Activated T-cell treated with anti-CD3 and anti-CD28 coated beads, Interleukin-2, amount 50 U/mL, for 1 hour (primary cell): ENCODE results near the gene MOBP.
"Not testable (repeated sequence)": the region's sequence is repeated elsewhere in the genome, so short reads cannot be mapped to it uniquely, and the experiment has no call there.

ENCODE experiments used
- DNase-seq: peaks from one replicate; pipeline ENCODE4 v3.0.0-alpha.2; 2020

The MOBP gene, protein sequence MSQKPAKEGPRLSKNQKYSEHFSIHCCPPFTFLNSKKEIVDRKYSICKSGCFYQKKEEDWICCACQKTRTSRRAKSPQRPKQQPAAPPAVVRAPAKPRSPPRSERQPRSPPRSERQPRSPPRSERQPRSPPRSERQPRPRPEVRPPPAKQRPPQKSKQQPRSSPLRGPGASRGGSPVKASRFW

DNA sequence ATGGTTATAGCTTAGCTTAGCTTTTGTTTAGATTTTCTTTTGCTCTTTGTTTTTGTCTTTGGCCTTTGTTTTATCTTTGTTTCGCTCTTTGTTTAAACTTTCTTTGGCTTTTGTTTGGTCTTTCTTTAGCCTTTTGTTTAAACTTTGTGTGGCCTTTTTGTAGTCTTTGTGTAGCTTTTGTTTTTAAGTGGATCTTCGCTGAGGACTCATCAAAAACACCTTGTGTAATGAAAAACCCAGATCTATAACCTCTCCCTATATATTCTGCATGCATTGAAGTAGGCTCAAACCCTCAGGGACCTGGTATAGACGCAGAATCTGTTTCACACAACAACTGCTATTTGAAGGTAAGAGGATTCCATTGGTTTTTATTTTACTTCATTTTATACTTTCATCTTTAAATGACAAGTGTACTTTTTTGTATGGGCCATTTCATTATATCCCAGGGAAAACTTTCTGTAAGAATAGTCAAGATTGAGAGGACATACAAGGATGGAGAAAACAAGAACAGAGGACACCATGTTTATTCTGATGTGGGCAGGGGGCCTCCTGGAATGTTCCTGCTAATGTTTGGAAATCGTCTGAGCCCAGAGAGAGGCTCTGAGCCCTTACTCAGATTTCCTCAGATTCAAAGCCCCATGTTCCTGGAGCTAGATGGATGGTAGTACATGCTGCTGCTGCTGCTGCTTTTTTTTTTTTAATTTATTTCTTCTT, at the start of gene MOBP:
MOBP (plus strand) TSS at position 287 of the 714 bp plus-strand sequence. CDS start 34,390 bp downstream, outside the sequence.
- no peak for DNase-seq

- DNase-seq = not testable (repeated sequence)
Measured at GRCh38 chr3:39418556-39419225, 48.8 kb upstream of the MOBP start.

DNA sequence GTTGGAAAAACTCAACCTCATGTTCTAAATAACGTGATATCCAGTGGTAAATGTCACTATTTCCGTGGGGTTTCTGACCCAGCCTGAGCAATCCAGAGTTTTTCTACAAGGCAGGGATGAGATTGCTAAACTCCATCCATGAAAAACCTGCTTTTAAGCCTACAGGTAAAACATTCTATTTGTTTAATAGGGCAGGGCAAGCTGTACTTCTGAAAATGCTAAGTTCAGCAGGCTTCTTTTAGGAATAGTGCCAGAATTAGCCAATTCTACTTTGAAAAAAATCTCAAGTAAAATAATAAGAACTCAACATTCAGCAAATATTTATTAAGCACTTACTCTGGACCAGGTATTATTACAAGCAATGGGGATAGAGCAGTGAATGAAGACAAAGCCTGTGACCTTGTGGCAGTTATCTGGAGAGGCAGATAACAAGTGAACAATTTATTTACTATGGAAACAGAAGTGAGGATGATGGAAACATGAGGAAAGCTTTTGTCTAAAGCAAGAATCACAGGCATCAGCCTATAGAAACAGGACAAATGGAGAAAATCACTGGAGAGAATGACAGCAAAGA, 47.7 kb upstream of the MOBP start:
- no peak for DNase-seq

GRCh38 chr3:39420543-39420942, 46.9 kb upstream of the MOBP start:
- no peak for DNase-seq

DNA sequence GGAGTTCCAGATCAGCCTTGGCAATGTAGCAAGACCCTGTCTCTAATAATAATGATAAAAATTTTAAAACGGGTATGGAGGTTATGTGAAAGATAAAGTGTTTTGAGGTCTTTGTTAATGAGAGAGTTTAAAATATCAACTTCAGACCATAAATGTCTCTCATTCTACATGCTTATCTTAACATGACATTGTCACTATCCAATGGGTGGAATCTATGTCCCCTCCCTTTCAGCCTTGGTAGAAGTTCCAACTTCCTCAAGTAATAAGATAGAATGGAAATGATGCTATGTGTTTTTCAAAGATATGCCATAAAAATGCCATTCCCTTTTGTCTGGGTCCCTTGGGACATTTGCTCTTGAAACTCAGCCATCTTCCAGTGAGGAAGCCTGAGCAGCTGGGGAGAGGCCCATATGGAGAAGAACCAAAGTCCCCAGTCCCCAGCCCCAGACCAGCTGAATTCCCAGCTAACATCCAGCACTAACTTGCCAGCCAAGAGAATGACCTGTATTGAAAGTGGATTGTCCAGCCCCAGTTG, 44.0 kb upstream of the MOBP start:
- DNase-seq = no peak

GRCh38 chr3:39426312-39426711, 41.2 kb upstream of the MOBP start:
- no peak for DNase-seq

GRCh38 chr3:39427506-39427905, 40.0 kb upstream of the MOBP start:
- DNase-seq = no peak

DNA sequence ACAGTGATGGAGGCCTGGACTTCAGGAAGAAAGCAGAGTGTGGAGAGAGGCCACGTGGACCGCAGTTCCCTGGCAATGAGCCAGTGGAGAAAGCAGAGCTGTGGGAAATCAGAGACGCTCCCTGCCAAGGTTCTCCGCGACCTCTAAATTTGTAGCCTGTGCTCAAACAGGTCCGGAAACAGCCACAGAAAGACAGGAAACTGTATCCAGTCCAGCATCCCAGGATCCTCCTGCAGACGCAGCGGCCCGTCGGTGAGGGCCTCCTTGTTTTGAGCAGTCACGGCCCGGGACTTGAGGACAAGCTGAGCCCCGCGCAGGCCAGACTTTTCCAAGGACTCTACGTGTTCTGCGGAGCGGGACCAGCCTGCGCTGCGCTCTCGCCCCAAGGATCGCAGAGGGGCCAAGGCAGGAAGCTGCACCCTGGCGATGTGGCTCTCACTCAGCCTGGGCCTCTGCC, 38.7 kb upstream of the MOBP start:
- DNase-seq = no peak

DNA sequence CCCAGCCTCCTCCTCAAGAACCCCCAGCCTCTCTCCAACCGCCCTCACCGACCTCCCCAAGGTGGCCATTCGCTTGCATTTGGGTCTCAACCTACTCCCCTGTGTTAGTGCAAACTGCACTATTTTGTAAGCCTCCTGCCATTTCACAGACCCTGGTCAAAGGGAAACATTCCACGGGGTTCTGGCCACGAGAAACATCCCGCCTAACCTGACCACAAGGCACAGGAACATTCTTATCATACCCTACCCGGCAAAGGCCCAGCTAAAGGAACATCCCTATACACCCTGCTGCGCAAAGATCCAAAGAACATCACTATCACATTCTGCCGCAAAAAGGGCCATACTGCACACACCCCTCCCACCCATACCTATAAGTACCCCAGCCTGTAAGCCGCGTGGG, 38.0 kb upstream of the MOBP start:
- DNase-seq = no peak

- no peak for DNase-seq
Measured at GRCh38 chr3:39432342-39432741, 35.1 kb upstream of the MOBP start.

DNA sequence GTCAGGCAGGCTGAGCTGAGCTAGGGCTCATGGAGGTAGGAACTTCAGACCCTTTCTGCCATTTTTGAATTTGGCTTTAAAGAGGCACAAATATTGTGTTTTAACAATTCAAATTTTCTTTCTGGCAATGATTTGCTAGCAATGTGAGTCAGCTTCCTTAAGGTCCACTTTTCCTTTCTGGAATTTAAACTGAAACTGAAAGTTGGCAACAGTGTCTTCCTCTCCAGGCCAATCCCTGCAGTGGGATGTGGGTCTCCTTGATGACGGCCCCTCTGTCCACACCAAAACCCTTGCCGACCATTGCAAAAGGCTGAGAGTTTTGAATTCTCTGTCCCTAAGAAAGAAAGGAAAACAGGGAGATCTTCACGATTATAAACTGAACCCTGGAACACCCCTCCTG, 33.8 kb upstream of the MOBP start:
- DNase-seq = no peak

GRCh38 chr3:39434574-39434973, 32.9 kb upstream of the MOBP start:
- no peak for DNase-seq

- DNase-seq = no peak
Measured at GRCh38 chr3:39435006-39435748, 32.3 kb upstream of the MOBP start.

DNA sequence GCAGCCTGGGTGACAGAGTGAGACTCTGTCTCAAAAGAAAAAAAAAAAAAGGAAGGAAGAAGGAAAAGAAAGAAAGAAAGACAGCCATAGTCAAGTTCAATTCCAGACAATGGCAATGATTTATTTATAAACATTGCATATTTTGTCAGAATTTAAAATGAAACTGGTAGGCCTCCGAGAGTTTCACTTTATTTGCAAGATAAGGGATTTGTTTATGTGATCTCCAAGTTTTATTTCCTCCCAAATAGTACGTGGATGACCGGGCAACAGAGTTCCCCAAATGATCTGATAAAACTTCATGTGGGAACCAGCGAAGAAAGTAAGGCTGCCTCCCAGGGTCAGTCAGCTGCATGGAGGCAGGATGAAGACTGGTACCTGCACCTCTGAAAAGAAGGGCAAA, 28.6 kb upstream of the MOBP start:
- no peak for DNase-seq

DNA sequence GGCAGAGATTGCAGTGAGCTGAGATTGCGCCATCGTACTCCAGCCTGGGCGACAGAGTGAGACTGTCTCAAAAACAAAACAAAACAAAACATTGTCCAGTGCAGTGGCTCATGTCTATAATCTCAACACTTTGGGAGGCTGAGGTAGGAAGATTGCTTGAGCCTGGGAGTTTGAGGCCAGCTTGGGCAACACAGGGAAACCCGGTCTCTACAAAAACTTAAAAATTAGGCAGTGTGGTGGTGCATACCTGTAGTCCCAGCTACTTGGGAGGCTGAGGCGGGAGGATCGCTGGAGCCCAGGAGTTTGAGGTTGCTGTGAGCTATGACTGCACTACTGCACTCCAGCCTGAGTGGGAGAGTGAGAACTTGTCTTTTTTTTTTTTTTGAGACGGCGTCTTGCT, 27.2 kb upstream of the MOBP start:
- DNase-seq = no peak

- DNase-seq = no peak
Measured at GRCh38 chr3:39443530-39443929, 23.9 kb upstream of the MOBP start.

- no peak for DNase-seq
Measured at GRCh38 chr3:39445927-39446326, 21.6 kb upstream of the MOBP start.

DNA sequence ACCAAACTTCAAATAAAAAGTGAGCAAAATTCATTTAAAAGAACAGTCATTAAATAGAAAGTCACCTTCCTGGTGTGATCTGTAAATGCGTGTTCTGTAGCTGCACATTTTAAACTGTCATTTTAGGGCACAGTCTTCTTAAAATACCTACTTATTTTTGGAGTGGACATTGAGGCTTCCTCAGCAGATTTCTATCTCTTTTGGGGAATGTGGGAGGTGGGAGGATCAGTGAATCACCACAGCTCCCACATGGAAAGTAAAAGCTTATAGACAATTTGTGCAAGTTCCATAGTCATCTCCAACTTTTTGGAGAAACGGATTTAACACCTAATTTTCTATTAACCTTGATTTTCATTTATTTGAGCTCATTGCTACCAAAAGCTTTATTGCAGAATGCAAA, 21.0 kb upstream of the MOBP start:
- DNase-seq = no peak

GRCh38 chr3:39447637-39448483, 19.6 kb upstream of the MOBP start:
- DNase-seq = peak; percentile 28

DNA sequence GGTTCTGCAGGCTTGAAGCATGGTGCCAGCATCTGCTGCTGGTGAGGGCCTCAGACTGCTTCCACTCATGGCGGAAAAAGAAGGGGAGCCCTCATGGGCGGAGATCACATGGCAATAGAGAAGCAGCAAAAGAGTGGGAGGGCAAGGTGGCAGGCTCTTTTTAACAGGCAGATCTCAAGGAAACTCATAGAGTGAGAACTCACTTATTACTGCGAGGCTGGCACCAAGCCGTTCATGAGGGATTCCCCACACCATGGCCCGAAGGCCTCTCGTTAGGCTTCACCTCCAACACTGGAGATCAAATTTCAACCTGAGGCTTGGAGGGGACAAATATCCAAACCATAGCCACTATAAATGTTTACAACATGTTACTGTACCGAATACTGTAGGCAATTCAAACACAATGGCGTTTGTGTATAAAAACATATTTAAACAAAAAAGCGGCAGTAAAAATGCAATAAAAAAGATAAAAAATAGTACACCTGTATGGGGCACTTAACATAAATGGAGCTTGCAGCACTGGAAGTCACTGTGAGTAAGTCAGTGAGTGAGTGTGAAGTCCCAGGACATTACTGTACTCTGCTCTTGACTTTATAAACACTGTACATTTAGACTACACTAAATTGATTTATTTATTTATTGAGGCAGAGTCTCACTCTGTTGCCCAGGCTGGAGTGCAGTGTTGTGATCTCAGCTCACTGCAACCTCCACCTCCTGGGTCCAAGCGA, 18.8 kb upstream of the MOBP start:
- DNase-seq = no peak

DNA sequence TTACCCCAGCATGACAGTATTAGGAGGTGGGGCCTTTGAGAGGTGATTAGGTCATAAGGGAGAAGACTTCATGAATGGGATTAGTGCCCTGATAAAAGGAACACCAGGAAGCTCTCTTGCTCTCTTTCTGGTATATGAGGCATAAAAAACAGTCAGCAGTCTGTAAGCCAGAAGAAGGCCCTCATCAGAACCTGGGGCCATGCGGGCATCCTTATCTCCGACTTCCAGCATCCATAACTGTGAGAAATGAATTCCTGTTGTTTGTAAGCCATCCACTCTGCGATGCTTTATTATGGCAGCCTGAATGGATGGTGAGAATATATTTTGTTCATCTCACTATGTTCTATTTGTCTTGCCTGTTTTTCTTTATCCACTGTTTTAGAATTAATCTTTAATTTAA, 17.7 kb upstream of the MOBP start:
- DNase-seq = no peak
